Pancreas (tissue), 10 donors: ENCODE data around the gene KCTD8. TPM values are rescaled to one million over a fixed set of nuclear protein-coding genes. Genes with fewer than 3 reads are reported as not detected.
A peak's percentile ranks its signal among the peaks of the same experiment; 100 is the strongest.

Experiments used
- ATAC-seq, 4 donors: fragments of 200-7000 bp; cut with Tn5 transposase; one replicate each; pipeline versions ENCODE4 v1.8.0 to v1.9.1; 2020; ENCODE audit warnings: mild to moderate bottlenecking in 4 of 4, moderate library complexity in 4 of 4
- DNase-seq, 6 donors: peaks; one replicate each; pipeline ENCODE4 v3.0.0-alpha.2; 2020
- FAIRE-seq: peaks from 2 replicates; lab custom pipeline; 2012; peaks lifted over from hg19 to GRCh38; lab: Jason Lieb, UNC
- H3K27ac ChIP-seq, 4 donors: fragments of 200-600 bp; sonication (generic); 1 replicate in 3 of 4; 2 replicates in 1 of 4; pipeline versions ENCODE4 v1.5.0 to v1.8.0; 2020
- H3K27me3 ChIP-seq, 4 donors: fragments of 200-600 bp; one replicate each; pipeline ENCODE4 v1.8.0; 2021
- H3K36me3 ChIP-seq, 3 donors: fragments of 200-600 bp; sonication (generic) in 1 of 3; one replicate each; pipeline versions ENCODE4 v1.5.0 to v1.8.0; 2020 to 2021
- H3K4me1 ChIP-seq, 3 donors: fragments of 200-600 bp; one replicate each; pipeline ENCODE4 v1.8.0; 2021
- H3K4me3 ChIP-seq, 4 donors: fragments of 200-600 bp; sonication (generic) in 2 of 4; one replicate each; pipeline versions ENCODE4 v1.5.0 to v1.8.0; 2020 to 2021
- H3K9me3 ChIP-seq, 4 donors: fragments of 200-600 bp; one replicate each; pipeline ENCODE4 v1.8.0; 2021
- WGBS, 2 donors: extraction: QIAGEN DNeasy Blood & Tissue Kit; methylation state at CpG; one replicate each; pipeline ENCODE4 v1.1.7; 2013; 5-methylcytosine and 5-hydroxymethylcytosine counted together
- intact Hi-C, 3 donors: fragments of 100-400 bp; cut with DNase I; formaldehyde crosslinking; loops; one replicate each; pipeline versions ENCODE4 v1.11.1 to v1.14.2; 2022
- polyA plus RNA-seq, 2 donors: library from polyadenylated mRNA; stranded (reverse); fragments of 200-250 nt; gene quantifications; one replicate each; pipeline ENCODE4 v1.2.3, GENCODE V29; 2013
- total RNA-seq, 6 donors: library from RNA; stranded (reverse); fragmentation: NEBNext Ultra II Directional in 4 of 6; extraction: Animal tissue kit (Norgen Biotek cat#: 25700) in 4 of 6; gene quantifications; one replicate each; pipeline versions ENCODE4 v1.2.1 to v1.2.4, GENCODE V29; 2021 to 2023
- TF ChIP-seq, protein P1 (sequence below), 4 donors: fragments of 200-600 bp; sonication (generic) in 3 of 4; IDR thresholded peaks; one replicate each; pipeline versions ENCODE4 v1.5.0 to v1.8.0; 2021; ENCODE audit warnings: antibody characterized with exemption in 4 of 4
- donor health status: healthy with polysubstance abuse.
- donor health status: DM: no; HTN: no; CAD: no; lungs with moderate emphysema.
- donor health status: DM: no; HTN: no; CAD: no.
- donor health status: control.
- donor health status: control.
- donor health status: Bipolar disorder and iron deficiency.
- donor health status: DM: yes; HTN: yes; CAD: no.
- donor health status: DM: no; HTN: no; CAD: no.
- donor health status: DM: no; HTN: no; CAD: no.
- donor health status: DM: yes; HTN: yes; CAD: no.

KCTD8 gene
- total and polyA plus RNA-seq, 8 donors: 0.09 to 1.1 (median 0.25) TPM

DNA sequence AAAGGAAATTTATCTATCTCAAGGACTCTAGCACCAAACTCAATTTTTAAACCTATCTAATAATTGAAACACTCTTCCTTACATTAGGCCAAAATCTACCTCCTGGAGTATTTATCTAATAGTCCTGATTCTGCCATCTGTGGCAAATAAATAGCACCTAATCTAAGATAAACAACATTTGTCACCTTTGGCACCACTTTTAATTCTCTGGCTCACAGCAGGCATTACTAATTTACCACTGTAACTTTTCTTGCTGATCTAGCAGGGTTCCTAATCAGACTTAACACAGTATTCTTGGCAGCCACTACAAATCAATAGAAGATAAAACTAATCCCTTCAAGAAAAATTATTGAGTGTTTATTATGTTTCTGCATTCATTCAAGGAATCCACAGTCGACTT, 161.1 kb downstream of the KCTD8 start:
- FAIRE-seq: no peak
- H3K4me3 ChIP-seq: no peak overlapping the region
- no peaks in the 10 kb centered on the region for H3K4me1 ChIP-seq
- H3K27me3 ChIP-seq: no peaks in the 10 kb centered on the region
- peak in 2 of 4 donors; percentile 24 to 58 for ATAC-seq
- no peaks in the 10 kb centered on the region for H3K36me3 ChIP-seq
- 27 to 29% methylated on average over 1 of the region's 1 CpG for WGBS, 2 donors
- TF ChIP-seq, protein P1, sequence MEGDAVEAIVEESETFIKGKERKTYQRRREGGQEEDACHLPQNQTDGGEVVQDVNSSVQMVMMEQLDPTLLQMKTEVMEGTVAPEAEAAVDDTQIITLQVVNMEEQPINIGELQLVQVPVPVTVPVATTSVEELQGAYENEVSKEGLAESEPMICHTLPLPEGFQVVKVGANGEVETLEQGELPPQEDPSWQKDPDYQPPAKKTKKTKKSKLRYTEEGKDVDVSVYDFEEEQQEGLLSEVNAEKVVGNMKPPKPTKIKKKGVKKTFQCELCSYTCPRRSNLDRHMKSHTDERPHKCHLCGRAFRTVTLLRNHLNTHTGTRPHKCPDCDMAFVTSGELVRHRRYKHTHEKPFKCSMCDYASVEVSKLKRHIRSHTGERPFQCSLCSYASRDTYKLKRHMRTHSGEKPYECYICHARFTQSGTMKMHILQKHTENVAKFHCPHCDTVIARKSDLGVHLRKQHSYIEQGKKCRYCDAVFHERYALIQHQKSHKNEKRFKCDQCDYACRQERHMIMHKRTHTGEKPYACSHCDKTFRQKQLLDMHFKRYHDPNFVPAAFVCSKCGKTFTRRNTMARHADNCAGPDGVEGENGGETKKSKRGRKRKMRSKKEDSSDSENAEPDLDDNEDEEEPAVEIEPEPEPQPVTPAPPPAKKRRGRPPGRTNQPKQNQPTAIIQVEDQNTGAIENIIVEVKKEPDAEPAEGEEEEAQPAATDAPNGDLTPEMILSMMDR (IDR thresholded peaks at IDR 0.05): no peak
- intact Hi-C loops: no loop called here
- peaks cover 0 to 4% (median 0%) of the 10 kb centered on the region in 4 donors for H3K9me3 ChIP-seq
- DNase-seq: no peak
- no peak overlapping the region for H3K27ac ChIP-seq

DNA sequence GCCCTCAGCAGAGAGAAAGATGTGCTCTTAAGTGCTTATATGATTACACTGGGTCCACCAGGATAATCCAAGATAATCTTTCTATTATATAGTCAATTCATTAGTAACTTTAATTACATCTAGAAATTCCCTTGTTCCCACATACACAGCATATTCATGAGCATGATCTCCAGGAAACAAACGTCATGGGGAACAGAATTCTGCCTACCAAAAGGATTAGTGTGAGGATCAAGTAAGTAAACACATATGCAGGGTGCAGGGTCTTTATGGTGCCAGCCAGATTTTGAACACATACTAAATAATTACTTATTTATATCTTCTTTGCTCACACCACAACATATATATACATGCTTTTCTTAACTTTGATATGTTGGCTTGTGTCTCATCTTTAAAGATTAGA, 169.1 kb downstream of the KCTD8 start:
- no peaks in the 10 kb centered on the region for H3K36me3 ChIP-seq
- FAIRE-seq: no peak
- no peaks in the 10 kb centered on the region for H3K4me1 ChIP-seq
- no peak for ATAC-seq
- no peaks in the 10 kb centered on the region for H3K9me3 ChIP-seq
- no peak overlapping the region for H3K27ac ChIP-seq
- 18 to 34% methylated on average over 1 of the region's 1 CpG for WGBS, 2 donors
- intact Hi-C loops: no loop called here
- H3K27me3 ChIP-seq: no peaks in the 10 kb centered on the region
- H3K4me3 ChIP-seq: no peak overlapping the region
- no peak for DNase-seq
- TF ChIP-seq, protein P1 (IDR thresholded peaks at IDR 0.05): no peak

DNA sequence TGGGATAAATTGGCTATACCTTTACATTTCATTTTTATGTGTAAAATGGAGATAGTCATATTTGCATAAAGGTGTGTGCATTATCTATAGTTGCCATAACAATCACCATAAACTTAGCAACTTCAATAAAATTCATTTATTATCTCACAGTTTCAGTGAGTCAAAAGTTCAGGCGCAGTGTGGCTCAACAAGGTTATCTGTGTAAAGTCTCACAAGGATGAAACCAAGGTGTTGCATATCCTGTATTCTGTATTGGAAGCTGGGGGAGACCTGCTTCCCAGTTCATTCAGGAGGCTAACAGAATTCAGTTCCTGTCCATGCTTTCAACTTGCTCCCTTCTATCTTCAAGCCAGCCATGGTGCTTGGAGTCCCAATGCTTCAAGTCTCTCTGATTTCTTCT, 169.5 kb downstream of the KCTD8 start:
- intact Hi-C loops: no loop called here
- H3K36me3 ChIP-seq: no peaks in the 10 kb centered on the region
- TF ChIP-seq, protein P1 (IDR thresholded peaks at IDR 0.05): no peak
- no peaks in the 10 kb centered on the region for H3K4me1 ChIP-seq
- no peaks in the 10 kb centered on the region for H3K27me3 ChIP-seq
- no peaks in the 10 kb centered on the region for H3K9me3 ChIP-seq
- DNase-seq (no peak), FAIRE-seq (no peak), ATAC-seq (no peak)
- no peak overlapping the region for H3K4me3 ChIP-seq
- 71 to 79% methylated on average over 1 of the region's 1 CpG for WGBS, 2 donors
- H3K27ac ChIP-seq: no peak overlapping the region

DNA sequence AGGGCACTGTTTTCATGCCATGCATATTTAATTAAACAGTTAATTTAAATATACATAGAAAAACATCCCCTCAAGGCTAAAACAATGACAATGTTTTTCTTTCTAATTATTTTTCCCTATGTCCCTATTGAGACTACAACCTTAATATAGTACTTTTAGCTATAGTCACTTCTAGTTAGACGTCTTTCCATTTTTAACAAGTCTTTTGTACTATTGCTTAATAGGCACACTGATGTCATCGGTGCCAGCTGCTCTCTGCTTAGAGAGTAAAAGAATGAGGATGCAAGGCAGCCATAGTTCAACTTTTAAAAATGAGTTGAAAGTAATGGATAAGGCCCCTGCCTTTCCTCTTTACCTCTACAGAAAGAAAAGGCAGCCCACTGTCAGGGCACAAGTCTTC, 191.1 kb downstream of the KCTD8 start:
- no peak overlapping the region for H3K4me3 ChIP-seq
- FAIRE-seq (no peak), ATAC-seq (no peak), DNase-seq (no peak)
- intact Hi-C loops: no loop called here
- WGBS, 2 donors: 48 to 69% methylated on average over 2 of the region's 2 CpGs
- no peaks in the 10 kb centered on the region for H3K4me1 ChIP-seq
- TF ChIP-seq, protein P1 (IDR thresholded peaks at IDR 0.05): no peak
- no peaks in the 10 kb centered on the region for H3K36me3 ChIP-seq
- H3K9me3 ChIP-seq: no peaks in the 10 kb centered on the region
- no peaks in the 10 kb centered on the region for H3K27me3 ChIP-seq
- H3K27ac ChIP-seq: no peak overlapping the region

DNA sequence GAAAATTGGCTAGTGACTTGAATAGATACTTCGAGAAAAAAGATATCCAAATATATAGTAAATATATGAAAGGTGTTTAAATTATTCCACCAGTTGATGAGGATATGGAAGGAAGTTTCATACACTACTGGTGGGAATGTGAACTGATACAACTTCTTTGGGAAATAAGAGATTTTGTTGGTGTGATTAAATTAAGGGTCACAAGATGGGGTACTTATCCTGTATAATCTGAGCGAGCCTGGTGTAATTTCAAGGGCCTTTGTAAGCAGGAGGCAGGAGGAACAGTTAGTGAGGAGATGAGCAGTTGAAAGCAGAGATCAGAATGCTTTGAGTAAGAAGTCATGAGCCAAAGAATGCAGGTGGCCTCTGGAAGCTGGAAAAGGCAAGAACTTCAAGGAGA, 192.2 kb downstream of the KCTD8 start:
- Histone ChIP-seq H3K9me3 (no peaks in the 10 kb centered on the region), H3K36me3 (no peaks in the 10 kb centered on the region), H3K27ac (no peak overlapping the region), H3K27me3 (no peaks in the 10 kb centered on the region), H3K4me1 (no peaks in the 10 kb centered on the region), H3K4me3 (no peak overlapping the region)
- no peak for DNase-seq
- TF ChIP-seq, protein P1 (IDR thresholded peaks at IDR 0.05): no peak
- ATAC-seq: no peak
- no peak for FAIRE-seq
- intact Hi-C loops: no loop called here
- 34 to 50% methylated on average over 2 of the region's 2 CpGs for WGBS, 2 donors
